ENCODE data around the gene EPHB4.
"Not testable (repeated sequence)": the region's sequence is repeated elsewhere in the genome, so short reads cannot be mapped to it uniquely, and the experiment has no call there.

EPHB4 gene

GRCh38 chr7:100791881-100792666, 35.2 kb downstream of the EPHB4 start:
- no peak for DNase-seq (ENCODE audit: low read depth in 2 of 2)

GRCh38 chr7:100789055-100789454, 38.3 kb downstream of the EPHB4 start:
- no peak for DNase-seq (ENCODE audit: low read depth in 2 of 2)

DNA sequence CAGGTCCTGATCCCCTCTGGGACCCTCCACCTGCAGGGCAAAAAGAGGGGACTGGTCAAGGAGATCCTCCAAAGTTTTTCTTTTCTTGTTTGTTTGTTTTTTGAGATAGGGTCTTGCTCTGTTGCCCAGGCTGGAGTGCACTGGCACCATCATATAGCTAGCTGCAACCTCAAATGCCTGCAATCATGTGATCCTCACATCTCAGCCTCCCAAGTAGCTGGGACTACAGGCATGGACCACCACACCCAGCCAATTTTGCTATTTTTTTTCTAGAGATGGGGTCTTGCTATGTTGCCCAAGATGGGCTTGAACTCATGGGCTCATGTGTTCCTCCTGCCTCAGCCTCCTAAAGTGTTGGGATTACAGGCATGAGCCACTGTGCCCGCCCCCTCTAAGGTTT, 41.0 kb downstream of the EPHB4 start:
- no peak for DNase-seq (ENCODE audit: low read depth in 2 of 2)

DNA sequence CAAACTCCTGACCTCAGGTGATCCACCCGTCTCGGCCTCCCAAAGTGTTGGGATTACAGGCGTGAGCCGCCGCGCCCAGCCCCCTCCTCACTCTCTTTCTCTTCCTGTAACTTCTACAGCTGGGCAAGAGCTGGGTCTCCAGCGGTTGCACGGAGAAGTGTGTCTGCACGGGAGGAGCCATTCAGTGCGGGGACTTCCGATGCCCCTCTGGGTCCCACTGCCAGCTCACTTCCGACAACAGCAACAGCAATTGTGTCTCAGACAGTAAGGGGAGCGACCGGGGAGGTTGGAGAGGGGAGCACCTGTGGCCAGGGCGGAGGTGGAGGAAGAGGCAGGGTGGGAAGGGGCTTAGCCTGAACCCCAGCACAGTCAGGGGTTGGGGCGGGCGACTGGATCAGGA, 41.4 kb downstream of the EPHB4 start:
- no peak for DNase-seq (ENCODE audit: low read depth in 2 of 2)

DNA sequence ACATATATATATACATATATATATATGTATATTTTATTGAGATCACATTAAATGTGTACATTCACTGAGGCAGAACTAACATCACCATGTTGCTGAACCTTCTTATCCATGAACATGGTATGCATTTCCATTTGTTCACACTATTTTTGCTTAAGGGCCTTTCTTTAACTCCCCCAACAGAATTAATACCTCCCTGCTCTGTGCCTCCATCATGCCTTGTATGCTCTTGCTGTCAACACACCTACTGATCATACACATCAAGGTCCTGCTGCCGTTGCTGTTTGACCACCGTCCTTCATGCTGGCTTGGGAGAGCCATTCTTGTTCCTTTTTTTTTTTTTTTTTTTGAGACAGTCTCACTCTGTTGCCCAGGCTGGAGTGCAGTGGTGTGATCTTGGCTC, 43.5 kb downstream of the EPHB4 start:
- no peak for DNase-seq (ENCODE audit: low read depth in 2 of 2)

- no peak for DNase-seq (ENCODE audit: low read depth in 2 of 2)
Measured at GRCh38 chr7:100781255-100781654, 46.1 kb downstream of the EPHB4 start.

DNA sequence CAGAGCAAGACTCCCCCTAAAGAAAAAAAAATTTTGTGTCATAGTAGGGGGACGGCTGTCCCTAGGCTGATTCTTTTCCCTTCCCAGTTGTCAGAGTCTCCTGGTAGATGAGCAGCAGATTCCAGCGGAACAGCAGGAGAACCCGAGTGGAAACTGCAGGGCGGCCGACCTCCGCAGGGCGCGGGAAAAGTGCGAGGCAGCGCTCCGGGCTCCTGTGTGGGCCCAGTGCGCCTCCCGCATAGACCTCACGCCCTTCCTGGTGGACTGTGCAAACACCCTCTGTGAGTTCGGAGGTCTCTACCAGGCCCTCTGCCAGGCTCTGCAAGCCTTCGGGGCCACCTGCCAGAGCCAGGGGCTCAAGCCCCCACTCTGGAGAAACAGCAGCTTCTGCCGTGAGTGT, 48.0 kb downstream of the EPHB4 start:
- no peak for DNase-seq (ENCODE audit: low read depth in 2 of 2)

DNA sequence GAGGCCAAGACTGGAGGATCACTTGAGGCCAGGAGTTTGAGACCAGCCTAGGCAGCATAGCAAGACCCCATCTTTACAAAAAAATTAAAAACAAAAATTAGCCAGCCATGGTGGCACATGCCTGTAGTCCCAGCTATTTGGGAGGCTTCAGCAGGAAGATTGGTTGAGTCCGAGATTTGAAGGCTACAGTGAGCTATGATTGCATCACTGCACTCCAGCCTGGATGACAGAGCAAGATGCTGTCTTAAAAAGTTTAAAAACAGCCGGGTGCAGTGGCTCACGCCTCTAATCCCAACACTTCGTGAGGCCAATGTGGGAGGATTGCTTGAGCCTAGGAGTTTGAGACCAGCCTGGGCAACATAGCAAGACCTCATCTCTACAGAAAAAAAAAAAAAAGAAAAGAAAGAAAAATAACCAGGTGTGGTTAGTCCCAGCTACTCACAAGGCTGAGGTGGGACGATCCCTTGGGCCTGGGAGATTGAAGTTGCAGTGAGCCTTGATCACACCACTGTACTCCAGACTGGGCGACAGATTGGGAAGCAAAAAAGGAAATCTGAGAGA, 49.2 kb downstream of the EPHB4 start:
- DNase-seq (ENCODE audit: low read depth in 2 of 2) = no peak

GRCh38 chr7:100773491-100773890, 53.8 kb downstream of the EPHB4 start:
- no peak for DNase-seq (ENCODE audit: low read depth in 2 of 2)

DNA sequence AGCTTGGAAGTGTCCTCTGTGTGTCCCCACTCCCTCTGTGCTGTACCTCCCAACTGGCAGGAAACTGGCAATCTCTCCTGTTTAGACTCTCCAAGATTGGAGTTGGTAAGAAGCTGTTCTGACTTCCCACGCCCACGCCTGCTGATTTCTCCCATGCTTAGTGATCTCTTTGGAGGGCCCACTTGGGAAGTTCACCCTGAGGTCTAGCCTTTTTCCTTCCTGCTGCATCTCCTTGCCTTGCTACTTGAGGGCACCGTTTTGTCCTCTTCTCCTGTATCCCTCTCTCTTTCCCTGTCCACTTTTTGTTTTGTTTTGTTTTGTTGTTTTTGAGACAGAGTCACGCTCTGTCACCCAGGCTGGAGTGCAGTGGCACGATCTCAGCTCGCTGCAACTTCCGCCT, 58.5 kb downstream of the EPHB4 start:
- DNase-seq (ENCODE audit: low read depth in 2 of 2) = no peak

- no peak for DNase-seq (ENCODE audit: low read depth in 2 of 2)
Measured at GRCh38 chr7:100765250-100765649, 62.1 kb downstream of the EPHB4 start.

DNA sequence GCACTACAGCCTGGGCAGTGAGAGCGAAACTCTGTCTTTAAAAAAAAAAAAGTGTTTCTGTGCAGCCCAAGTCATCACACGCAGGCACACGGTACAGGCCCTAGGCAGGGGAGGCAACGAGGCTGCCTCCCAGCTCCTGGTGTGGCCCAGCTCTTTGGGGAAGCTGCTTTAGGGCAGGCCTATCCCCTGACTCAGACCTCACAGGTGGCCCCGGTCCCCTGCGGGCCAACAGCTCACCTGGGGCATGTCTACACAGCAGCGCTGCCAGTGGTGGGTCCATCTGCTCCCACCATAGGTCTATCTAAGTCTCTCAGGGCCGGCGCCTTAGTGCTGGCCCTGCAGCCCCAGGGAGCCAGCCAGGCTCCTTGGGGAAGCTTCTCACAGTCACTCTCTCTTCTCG, 62.5 kb downstream of the EPHB4 start:
- no peak for DNase-seq (ENCODE audit: low read depth in 2 of 2)

- no peak for DNase-seq (ENCODE audit: low read depth in 2 of 2)
Measured at GRCh38 chr7:100763556-100764140, 63.7 kb downstream of the EPHB4 start.

DNA sequence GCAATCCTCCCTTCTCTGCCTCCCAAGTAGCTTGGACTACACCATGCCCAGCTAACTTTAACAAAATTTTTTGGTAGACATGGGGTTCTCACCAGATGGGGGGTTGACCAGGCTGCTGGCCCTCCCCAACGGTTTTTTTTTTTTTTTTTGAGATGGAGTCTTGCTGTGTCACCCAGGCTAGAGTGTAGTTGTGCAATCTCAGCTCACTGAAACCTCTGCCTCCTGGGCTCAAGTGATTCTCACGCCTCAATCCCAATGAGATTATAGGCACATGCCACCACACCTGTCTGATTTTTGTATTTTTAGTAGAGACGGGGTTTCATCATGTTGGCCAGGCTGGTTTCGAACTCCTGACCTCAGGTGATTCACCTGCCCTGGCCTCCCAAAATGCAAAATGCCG, 64.5 kb downstream of the EPHB4 start:
- DNase-seq (ENCODE audit: low read depth in 2 of 2) = not testable (repeated sequence)

- no peak for DNase-seq (ENCODE audit: low read depth in 2 of 2)
Measured at GRCh38 chr7:100759357-100760171, 67.8 kb downstream of the EPHB4 start.

- DNase-seq (ENCODE audit: low read depth in 2 of 2) = no peak
Measured at GRCh38 chr7:100753750-100754149, 73.6 kb downstream of the EPHB4 start.

DNA sequence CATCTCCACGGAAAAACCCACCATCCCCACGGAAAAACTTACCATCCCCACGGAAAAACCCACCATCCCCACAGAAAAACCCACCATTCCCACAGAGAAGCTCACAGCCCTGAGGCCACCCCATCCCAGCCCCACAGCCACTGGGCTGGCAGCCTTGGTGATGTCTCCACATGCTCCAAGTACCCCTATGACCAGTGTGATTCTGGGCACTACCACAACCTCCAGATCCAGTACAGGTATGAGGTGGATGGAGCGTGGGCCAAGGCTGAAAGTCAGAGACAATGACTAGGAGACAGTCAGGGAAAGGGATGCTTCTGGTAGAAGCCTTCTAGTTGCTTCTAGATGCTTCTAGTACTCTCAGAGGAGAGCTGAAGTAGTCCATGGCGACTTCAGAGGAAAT, 74.3 kb downstream of the EPHB4 start:
- DNase-seq (ENCODE audit: low read depth in 2 of 2) = no peak

Measured in stimulated activated CD4-positive, alpha-beta T cell treated with anti-CD3 and anti-CD28 coated beads, Interleukin-1b, Interleukin-23, amount 100 ng/mL, for 1 hour (primary cell).